ENCODE data around the gene ART1.
A peak's percentile ranks its signal among the peaks of the same experiment; 100 is the strongest.

The ART1 gene

GRCh38 chr11:3610846-3611245 is 34.1 kb upstream of the ART1 start:
- no peak for DNase-seq (ENCODE audit: low read depth)
- no peak for TF ChIP-seq CTCF (IDR thresholded peaks at IDR 0.05; ENCODE audit: insufficient read depth, low read depth, low read length, missing control alignments)
- H3K4me3 ChIP-seq (ENCODE audit: low read depth, low read length) = no peak overlapping the region

GRCh38 chr11:3611976-3612678 is 32.8 kb upstream of the ART1 start:
- no peak overlapping the region for H3K4me3 ChIP-seq (ENCODE audit: low read depth, low read length)
- no peak for TF ChIP-seq CTCF (IDR thresholded peaks at IDR 0.05; ENCODE audit: insufficient read depth, low read depth, low read length, missing control alignments)
- DNase-seq (ENCODE audit: low read depth) = no peak

- DNase-seq (ENCODE audit: low read depth) = no peak
- H3K4me3 ChIP-seq (ENCODE audit: low read depth, low read length) = no peak overlapping the region
Measured at GRCh38 chr11:3613998-3614741, 30.8 kb upstream of the ART1 start.

DNA sequence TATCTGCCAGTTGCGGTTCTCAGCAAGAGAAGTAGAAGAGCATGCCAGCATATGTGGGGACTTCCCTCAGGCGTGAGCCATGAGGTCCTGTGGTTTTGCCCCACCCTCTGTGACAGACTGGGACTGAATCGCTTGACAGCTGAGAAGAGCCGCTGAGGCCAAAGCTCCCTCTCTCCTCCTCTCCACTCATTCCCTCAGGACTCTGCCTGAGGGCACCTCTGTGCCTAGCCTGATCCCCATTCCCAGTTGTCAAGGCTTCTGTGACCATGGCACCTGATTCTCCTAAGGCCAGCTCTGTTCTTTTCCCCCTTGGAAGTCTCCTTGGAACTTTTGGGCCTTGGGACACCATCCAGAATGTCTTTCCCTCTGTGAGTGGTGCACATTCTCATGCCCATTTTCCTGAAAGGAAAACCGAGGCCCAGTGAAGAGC is 30.2 kb upstream of the ART1 start:
- peak; percentile 68 for DNase-seq (ENCODE audit: low read depth)
- no peak overlapping the region for H3K4me3 ChIP-seq (ENCODE audit: low read depth, low read length)
- no peak for TF ChIP-seq CTCF (IDR thresholded peaks at IDR 0.05; ENCODE audit: insufficient read depth, low read depth, low read length, missing control alignments)

More at GRCh38 chr11:3613998-3614741, 30.8 kb upstream of the ART1 start:
- TF ChIP-seq CTCF (IDR thresholded peaks at IDR 0.05; ENCODE audit: insufficient read depth, low read depth, low read length, missing control alignments) = no peak

DNA sequence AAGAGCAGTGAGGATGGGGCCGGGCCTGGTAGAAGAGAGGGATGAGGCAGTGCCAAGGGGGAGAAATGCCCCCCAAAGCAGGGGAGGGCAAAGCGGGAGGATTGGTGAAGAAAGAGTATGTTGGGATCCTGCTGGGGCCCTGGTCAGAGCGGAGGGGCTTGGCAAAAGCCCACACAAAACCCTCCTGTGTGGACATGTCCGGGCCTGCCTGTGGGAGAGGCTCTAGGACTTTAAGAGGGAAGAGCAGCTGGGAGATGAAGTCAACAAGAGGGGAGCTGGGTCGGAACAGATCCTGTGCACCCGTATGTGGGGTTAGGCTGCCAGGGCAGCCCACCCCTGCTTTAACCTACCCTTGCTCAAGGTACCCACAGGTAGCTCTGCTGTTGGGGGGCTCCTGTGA is 28.9 kb upstream of the ART1 start:
- DNase-seq (ENCODE audit: low read depth) = no peak
- H3K4me3 ChIP-seq (ENCODE audit: low read depth, low read length) = no peak overlapping the region
- TF ChIP-seq CTCF (IDR thresholded peaks at IDR 0.05; ENCODE audit: insufficient read depth, low read depth, low read length, missing control alignments) = no peak

DNA sequence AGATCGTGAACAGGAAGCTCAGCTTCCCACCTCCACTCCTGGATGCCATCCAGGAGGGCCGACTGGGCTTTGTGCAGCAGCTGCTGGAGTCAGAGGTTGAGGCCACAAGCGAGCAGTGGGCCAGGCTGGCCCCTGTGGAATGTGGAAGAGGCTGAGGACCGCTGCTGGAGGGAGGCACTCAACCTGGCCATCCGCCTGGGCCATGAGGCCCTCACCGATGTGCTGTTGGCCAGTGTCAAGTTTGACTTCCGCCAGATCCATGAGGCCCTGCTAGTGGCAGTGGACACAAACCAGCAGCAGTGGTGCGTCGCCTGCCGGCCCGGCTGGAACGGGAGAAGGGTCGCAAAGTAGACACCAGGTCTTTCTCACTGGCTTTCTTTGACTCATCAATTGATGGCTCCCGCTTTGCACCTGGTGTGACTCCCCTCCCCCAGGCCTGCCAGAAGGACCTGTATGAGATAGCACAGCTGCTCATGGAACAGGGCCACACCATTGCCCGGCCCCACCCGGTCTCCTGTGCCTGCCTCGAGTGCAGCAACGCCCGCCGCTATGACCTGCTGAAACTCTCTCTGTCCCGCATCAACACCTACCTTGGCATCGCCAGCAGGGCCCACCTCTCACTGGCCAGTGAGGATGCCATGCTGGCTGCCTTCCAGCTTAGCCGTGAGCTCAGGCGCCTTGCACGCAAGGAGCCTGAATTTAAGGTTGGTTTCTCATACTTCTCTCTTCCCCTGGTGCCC is 28.0 kb upstream of the ART1 start:
- no peak overlapping the region for H3K4me3 ChIP-seq (ENCODE audit: low read depth, low read length)
- no peak for DNase-seq (ENCODE audit: low read depth)
- no peak for TF ChIP-seq CTCF (IDR thresholded peaks at IDR 0.05; ENCODE audit: insufficient read depth, low read depth, low read length, missing control alignments)

Measured in GM12865 (cell line).